ENCODE results near the gene SERTM1.

Gene SERTM1

DNA sequence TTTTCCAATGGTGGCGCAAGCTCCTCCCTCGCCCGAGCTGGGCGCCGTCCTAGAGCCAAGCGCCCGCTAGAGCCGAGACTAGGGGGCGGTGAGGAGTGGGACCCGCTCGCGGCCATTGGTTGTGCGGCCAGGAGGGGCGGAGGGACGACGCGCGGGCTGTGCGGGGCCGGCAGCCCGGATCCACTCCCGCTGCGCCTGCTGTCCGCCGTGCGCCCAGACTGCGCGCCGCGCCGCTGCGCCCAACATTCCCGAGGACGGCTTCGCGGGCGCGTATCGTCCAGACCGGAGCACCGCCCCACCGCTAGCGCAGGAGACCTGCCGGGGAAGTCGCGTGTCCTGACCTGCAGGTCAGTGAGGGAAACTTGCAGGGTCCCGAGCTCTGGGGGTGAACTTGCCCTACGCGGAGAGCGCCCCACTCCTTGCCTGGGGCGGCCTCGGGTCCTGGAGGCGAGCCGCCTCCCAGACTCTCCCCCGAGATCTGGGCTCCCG, at the start of gene SERTM1:
SERTM1 (plus strand) TSS at position 183 of the 489 bp plus-strand sequence. CDS start 21,059 bp downstream, outside the sequence.
- peak in 6 of 51 donors; percentile 3 to 61 (median 13) for DNase-seq

DNA sequence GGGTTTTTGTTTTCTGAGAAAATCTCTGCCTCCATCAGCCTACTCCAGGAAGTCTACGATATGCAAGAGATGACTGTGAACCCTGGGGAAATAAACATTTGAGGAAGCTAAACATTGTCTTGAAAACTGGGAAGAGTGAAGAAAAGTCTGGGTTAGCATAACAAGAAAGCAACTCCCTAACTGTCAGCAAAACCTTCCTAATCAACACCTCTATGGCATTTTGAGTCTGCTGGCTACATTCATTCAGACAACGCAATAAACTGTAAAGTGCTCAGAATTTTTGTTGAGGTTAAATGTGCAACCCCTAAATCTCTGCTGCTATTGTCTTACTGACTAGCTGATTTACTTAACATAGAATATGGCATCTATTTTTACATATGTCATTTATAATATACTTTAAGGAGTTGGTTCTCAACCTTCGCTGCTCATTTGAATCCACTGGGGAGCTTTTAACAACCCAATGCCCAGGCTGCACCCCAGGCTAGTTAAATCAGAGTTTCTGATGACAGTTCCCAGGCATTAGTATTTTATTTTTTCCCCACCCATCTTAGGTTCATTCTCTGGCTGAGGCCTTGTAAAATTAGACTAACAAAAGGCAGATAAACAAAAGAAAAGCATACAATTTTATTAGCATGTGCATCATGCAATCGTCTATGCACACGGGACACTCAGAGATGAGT, 45.3 kb upstream of the SERTM1 start:
- no peak for DNase-seq

DNA sequence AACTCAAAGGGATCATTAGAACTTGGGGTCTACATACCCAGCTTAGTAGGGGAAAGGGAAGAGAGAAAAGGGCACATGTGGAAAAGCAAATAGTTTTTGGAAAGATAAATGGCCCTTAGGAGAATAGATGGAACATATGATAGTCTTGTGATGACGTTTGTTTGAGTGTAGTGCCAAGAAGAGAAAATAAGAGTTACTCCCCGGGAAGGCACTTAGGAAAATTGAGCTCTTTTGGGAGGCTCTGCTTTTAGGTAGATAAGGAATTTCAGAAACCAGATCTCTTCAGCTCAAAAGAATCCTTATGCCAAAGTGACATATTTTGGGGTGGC, 44.8 kb upstream of the SERTM1 start:
- DNase-seq = no peak

DNA sequence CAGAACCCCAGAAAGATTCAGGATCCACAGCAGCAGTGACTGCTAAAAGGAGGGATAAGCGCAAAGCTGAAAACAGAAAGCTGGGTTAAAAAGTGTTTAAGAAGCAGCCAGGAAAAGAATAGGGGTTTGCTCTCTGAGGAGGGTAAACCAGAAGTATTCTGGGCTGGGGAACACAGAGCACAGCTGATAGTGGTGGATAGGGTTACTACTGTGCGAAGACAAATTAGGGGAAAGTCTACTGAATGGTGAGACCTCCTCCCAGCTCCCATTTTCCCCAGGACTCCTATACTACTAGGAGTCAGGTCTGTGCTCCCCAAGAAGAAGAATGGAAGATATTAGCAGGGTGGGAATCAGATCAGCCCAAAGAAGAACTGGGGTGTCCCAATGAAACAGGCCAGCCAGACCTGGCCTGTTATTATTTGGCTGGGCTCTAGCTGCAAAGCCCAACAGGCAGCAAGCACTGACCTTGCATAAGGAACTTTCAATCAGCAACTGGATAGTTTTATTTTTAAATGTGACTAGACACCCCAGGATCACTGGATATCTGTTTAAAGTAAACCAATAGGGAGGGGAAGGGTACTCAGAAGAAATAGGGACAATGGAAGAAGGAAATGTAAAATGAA, 43.5 kb upstream of the SERTM1 start:
- no peak for DNase-seq

DNA sequence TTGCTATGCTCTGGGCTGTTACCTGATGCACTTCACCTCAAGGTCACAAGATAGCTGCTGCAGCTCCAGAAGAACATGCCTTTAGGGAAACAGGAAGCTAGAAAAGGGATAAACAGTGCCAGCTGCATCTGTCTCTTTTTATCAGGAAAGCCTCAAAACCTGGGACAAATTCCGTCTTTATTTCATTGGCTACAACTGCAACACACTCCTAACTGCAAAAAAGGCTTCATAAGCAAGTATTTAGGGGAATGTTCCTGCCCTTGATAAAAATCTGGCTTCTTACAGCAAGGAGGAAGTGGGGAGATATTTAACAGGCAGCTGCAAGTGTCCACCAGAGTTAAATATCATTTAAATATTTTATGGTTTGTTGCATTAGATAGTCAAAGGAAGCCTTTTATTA, 34.2 kb upstream of the SERTM1 start:
- no peak for DNase-seq

DNA sequence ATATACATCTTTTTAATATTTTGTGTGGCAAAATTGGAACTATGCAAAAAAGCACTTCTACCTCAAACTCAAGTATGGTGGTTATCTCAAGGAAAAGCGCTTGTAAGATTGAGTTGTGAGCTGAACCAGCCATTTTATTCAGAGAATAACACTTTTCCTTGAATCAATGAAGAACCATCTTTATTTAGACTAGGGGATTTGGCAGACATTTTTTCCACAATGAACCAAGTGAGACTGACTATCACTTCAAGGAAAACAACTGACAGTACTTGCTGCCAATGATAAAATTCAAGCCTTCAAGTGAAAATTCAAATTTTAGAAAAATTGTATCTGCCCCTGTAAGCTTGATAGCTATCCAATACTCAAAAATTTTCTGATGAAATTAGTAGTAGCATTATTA, 23.2 kb upstream of the SERTM1 start:
- DNase-seq = no peak

DNA sequence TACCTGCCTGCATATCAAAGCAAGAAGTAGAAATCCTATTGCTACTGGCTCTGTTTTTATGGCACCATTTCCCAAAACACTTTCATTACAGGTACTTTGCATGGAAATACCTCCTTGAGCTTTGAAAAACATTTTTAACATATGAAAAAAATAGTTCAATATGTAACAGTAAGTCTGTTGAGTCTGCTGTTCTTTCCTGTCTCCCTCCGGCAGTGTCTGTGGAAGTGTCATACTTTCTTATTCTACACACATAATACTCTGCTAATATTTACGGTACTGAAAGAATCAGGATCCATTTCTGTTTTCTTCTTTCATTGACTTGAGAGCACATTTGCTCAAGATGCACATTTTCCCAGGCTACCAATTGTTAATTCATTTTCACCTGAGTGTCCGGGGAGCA, 8.2 kb upstream of the SERTM1 start:
- no peak for DNase-seq

DNA sequence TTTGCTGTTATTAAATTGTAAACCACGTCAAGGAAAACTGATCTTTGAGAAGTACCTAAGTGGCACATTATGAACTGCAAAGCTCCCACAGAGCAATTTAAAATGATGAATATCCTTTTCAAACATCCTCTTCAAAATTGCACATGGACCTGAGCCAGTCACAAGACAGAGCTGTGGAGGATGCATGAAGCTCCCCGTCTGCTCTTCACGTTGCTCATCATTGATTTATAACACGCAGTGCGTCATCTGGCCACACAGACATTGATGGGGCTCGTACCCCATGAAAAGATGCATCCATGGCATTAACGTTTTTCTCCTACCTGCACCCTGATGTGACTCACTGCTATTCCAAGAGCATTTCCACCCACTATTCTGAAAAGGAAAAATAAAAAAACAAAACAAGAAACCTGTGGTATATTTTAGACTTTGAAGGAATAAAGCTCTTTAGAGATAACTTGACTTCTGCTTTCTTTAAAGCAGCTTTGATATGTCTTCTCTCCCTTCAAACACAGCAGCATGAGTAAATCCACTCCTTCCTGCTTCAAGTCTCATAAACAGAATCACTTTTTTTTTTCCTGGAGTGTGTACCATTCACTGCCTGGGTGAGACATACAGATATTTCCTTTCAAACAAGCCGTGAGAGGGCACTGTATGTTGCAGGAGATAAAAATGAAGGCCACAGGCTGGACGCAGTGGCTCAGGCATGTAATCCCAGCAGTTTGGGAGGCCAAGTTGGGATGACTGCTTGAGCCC, 7.2 kb upstream of the SERTM1 start:
- no peak for DNase-seq

DNA sequence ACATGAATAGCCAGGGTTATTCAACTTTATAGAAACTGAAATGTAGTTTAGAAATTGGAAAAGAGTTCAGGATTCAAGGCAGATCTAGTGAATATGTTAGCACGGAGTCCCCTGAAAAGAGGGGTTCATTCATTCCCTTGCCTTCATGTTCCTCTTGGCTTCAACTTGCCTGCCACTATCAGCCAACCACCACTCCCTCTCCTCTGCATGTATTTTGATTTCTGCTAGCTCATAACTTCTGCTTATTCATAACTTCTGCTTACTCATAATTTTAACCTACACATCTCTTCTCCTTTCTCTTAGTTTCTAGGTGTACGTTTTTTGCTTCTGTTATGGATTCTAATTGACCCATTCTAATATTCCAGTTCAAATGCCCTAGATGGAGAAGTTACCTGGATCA, 5.5 kb upstream of the SERTM1 start:
- no peak for DNase-seq

DNA sequence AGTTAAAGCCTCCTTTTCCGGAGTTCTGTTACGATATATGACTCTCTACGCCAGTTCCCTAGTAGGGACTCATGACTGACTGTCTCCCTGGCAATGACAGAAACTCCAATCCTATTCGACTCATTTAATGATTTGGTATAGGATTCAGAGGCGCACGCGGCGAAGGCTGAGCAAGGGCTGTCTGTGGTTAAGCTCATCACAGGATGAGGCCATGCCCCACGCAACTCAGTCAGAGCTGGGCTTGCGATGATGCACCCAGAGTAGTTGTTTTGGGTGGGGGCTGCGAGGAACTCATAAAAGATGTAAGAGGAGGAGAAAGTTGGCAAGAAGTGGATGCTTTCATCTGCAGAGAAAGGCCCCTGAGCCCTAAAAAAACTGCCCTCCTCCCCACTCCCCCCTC, 468 bp upstream of the SERTM1 start:
- peak in 1 of 51 donors; percentile 61 for DNase-seq

DNA sequence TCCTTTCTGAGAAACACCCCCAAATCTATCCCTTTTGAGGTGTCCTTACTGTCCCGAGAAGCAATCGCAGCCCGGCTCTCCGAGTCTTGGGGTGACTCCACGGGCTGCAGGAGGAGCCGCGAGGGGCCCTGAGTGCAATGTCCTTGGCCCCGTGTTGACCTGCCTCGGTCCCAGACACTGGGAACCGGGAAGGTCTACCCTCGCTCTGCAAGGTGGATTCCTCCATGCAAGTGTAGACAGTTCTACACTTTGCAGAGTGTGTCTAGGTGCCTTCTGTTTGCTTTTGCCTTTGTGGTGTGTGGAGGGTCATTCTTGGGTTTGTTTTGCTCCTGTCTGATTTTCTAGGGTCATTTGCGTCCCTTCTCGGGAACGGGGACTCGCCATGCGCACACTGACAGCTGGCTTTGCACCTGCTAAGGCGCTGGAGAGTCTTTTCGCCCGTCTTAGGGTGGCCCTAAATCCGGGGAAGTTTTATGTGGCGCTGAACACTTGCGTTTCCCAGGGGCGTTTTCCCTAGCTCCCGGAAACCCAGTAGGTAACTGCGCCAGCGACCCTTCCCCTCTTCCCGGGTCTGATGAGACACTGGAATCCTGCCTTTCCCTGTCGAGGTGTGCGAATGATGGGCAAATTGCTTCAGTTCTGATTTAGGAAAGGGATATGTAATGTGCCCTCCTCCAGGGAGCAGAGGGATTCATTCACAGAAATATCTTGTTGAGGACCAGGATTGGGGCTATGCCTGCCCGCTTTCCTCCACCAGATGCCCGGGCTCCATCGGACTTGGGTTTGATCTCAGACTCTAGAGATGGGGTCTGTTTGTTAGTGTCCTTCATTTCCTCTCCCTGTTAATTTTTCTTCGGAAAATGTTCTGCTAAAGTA, 755 bp downstream of the SERTM1 start:
- no peak for DNase-seq

DNA sequence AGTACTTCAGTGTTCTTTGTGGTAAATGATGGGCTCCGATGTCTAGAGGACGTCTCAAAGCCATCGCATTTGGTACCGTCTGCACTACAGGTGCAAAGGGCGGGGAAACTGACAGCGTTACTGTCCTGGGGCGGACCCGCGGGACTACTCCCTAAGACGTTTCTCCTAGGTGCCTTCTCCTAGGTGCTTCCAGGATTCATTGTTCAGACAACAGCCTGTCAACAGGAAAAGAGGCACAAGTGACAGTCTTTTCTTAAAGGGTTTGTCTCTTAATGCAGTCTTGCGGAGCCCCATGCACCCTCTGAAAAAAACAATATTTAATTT, 1.4 kb downstream of the SERTM1 start:
- DNase-seq = no peak

DNA sequence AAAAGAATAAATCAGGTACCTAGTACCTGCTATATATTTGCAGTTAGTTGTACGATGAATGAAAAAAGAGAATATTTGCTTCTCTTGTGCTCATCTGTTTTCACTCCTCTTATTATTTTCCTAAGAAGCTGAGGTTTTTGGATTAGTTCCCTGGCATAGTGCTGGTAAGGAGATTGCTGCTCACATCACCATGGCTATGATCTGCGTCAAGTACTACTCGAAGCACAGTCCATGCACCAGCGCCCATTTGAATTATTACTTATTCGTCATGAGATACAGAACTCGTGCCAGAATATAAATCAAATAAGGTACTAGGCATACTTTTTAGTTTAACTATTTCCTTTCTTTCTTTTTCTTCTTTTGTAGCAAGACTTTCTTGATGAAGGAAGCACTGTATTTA, 7.1 kb downstream of the SERTM1 start:
- DNase-seq = no peak

DNA sequence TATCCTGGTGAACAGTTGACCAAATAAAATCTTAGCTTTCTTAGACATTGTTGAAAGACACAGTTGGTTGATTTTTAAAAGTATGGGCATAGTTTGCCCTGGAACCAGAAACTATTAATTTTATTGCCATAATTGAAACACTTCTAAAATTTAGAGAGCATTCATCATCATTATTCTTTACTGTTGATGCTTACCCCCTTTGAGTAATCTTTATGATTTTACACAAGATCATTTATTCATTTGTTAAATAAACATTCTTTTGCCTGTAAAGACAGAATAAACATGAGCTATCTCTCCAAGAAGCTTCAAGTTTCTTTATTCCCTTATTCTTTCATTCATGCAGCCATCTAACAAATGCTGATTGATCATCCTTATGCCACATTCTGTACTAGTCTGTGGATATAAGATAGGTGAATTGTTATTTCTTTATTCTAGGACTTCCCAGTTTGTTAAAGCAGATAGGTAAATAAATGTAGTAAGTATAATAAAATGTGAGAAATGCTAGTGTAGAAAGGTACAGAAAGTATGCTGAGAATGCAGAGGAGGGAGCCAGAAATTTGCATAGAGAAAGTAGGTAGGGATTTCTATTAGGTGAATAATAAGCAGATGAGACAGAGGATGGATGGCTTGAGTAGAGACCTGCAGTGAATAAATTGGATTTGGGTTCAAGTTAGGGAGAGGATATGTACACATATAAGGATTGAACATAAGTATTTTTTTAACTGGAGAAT, 8.2 kb downstream of the SERTM1 start:
- DNase-seq = no peak

DNA sequence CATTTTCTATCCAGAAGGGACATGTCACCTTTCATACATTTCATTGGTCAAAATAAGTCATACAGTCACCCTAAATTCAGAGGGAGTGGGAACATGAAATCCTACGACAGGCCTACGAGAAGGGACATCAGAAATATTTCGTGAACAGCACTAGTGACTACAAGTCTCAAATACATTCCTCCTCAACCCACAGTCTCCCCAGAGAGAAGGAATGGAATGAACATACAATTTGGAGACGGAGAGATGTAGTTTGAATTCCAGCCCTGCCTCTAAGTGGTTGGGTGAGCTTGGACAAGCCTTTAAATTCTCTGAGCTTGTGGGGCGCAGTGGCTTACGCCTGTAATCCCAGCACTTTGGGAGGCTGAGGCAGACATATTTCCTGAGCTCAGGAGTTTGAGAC, 9.9 kb downstream of the SERTM1 start:
- DNase-seq = no peak

DNA sequence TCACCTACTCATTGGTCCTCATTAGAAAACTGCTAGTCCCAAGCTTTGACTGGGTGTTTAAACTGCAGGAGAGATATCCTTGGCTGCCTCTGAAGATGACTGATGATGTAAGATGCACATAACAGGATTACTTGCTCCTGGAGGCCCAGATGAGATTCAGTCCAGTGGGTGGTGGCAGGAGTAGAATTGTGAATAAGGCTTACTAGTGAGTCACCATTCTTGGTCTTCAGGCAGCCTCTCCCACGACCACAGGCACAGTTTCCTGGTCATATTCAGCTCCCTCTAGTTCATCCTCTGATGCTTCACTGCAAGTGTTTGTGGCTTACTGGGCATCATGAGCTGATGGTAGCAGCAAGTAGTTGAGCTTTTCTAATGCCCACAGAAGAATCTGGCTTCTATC, 12.1 kb downstream of the SERTM1 start:
- DNase-seq = peak in 1 of 51 donors; percentile 29

DNA sequence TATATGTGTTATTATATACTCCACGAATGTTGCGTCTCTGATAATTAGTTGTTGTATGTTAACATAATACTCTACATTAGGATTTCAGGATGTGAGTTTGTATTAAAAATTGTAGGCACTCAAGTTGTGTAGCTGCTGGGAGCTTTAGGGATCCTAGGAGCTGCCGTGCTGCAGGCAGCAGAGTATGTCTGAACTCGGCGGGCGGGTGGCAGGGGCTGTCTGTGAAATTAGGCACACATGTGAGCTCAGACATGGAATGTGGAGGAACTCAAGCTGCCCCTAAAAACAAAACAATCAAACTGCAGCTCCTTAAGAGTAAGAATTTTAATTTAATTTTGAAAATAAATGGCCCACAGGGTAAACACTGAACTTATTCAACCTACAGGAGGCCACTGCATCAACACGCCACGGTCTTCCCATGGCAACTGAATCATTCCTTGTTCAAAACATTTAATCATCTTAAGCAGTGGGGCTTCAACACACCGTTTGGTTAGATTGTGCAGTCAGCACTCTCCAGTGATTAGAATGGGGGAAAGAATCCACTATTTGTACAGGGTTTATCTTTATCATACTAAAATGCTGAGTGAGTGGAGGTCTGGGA, 22.7 kb downstream of the SERTM1 start:
- no peak for DNase-seq

DNA sequence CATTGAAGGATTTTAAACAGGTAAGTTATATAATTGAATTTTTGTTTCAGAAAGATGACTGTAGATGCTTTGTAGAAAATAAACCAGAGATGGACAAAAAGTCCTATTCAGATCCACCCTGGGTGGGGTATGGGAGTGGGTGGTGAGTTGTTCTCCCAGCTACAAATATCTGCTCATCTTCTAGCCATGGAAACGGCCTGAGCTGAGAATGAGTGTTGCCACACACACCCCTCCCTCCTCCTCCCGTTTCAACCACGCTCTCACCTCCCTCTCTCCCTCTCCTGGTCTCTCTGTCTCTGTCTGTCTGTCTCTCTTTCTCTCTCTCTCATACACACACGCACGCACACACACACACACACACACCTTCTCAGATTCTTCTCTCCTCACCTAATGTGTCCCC, 26.4 kb downstream of the SERTM1 start:
- peak in 1 of 51 donors; percentile 1 for DNase-seq

DNA sequence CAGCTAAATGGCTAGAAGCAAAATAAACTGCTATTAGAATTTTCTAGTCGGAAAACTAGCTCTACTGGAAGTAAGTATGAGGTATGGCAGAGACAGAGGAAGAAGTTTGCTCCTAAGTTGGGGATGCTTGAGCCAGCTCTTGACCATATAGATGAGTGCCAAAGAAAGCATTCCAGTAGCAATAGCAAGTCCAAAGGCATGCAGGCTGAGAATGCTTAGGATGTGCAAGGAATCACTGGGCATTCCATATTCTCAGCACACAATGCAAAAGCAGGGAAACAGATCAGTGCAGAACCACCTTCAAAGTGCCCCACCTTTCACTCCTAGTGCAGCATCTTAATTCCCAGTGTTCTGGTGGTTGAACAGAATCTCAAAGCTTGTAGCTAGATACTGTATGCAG, 32.9 kb downstream of the SERTM1 start:
- no peak for DNase-seq

DNA sequence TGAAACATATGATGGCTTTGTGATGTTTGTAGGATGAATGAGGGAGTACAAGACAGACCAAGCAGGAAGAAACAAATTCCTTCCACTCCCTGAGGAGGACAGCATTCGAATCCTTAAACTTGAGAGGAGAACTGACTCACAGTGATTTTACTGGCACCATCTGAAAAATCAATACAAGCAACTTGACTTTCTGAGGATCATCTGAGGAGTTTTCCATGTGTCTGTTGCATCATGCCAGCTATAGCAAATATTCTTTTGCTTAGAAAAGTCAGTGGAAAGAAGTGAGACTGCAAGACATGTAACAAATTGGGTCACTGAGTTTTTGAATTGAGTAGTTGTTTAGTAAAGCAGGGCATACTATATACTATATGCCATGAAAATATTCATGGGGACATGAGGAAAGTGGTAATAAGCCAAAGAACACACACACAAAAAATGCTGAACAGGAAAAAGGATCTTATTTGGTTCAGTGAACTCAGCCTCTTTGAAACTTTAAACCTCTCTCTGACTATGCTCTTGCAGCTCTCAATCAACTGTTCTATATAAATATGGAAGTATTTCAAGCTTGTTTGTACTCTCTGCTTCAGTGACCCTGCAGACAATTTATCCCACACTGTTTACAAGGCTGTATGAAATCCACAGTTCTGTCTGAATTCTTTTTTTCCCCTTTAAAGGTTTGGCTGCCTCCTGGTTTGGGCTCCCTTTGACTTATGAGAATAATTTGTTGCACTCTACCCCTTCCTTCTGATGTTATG, 35.5 kb downstream of the SERTM1 start:
- no peak for DNase-seq
